HepG2 (cell line): Measurements from ENCODE around the gene UBAC2. TPM values are rescaled to one million over a fixed set of nuclear protein-coding genes. Genes with fewer than 3 reads are reported as not detected.

Experiments
- ATAC-seq: fragments of 200-7000 bp; cut with Tn5 transposase; 3 replicates; pipeline ENCODE4 v1.9.1; 2020; ENCODE audit warnings: mild to moderate bottlenecking, moderate library complexity
- BruUV-seq: library from RNA; stranded (reverse); fragments of 400-500 nt; replicated peaks from 2 replicates; lab custom pipeline; 2021; lab: Mats Ljungman, UMichigan
- CTCF ChIA-PET: fragments of 300-600 bp; formaldehyde crosslinking; extraction: SDS; loops from one replicate; lab custom pipeline; 2021; ENCODE audit warnings: low total read pairs, inconsistent platforms, low intra/inter-chr PET ratio; lab: Yijun Ruan, JAX
- POLR2A ChIA-PET: fragments of 350-600 bp; sonication (Branson Sonifier 250); formaldehyde crosslinking; loops from one replicate; lab custom pipeline; 2020; ENCODE audit warnings: antibody characterized with exemption, inconsistent platforms; lab: Yijun Ruan, JAX
- DNase-seq: peaks from one replicate; pipeline ENCODE4 v3.0.0-alpha.2; 2015; ENCODE audit warnings: low spot score
- FAIRE-seq: peaks from 3 replicates; lab custom pipeline; 2011; peaks lifted over from hg19 to GRCh38; lab: Jason Lieb, UNC
- H2AFZ ChIP-seq: one replicate; pipeline ENCODE4 v1.6.1; 2011; ENCODE audit warnings: low read length, inconsistent platforms
- H3K27ac ChIP-seq: fragments of 300-600 bp; 3 replicates; pipeline ENCODE4 v1.8.0; 2011; ENCODE audit warnings: mixed run types, mild to moderate bottlenecking, mixed read lengths, low read length, inconsistent platforms; ENCODE audit not compliant: insufficient read depth; ENCODE audit errors: extremely low read length
- H3K27me3 ChIP-seq, 2 experiments: fragments of 200-600 bp in 1 of 2; 2 replicates in 1 of 2; 3 replicates in 1 of 2; pipeline versions ENCODE4 v1.6.0 to v1.8.0; 2011; ENCODE audit warnings: low read length in 2 of 2, mild to moderate bottlenecking in 2 of 2, moderate library complexity in 2 of 2, inconsistent platforms in 1 of 2; ENCODE audit not compliant: insufficient read depth in 2 of 2, control insufficient read depth in 1 of 2
- H3K36me3 ChIP-seq, 2 experiments: fragments of 200-600 bp in 1 of 2; replicated peaks in 1 of 2; 2 replicates in 1 of 2; 3 replicates in 1 of 2; pipeline versions ENCODE4 v1.5.1 to v1.8.0; 2011; ENCODE audit warnings: low read length in 2 of 2, inconsistent platforms in 1 of 2; ENCODE audit not compliant: insufficient read depth in 2 of 2, control insufficient read depth in 1 of 2
- H3K4me1 ChIP-seq: 2 replicates; pipeline ENCODE4 v1.5.1; 2012; ENCODE audit warnings: low read length, inconsistent platforms; ENCODE audit not compliant: insufficient read depth
- H3K4me2 ChIP-seq: 2 replicates; pipeline ENCODE4 v1.6.0; 2011; ENCODE audit warnings: low read depth, low read length, inconsistent platforms
- H3K4me3 ChIP-seq, 3 experiments: fragments of 200-600 bp in 1 of 3; sonication (generic), shearing (Covaris generic) in 1 of 3; replicated peaks in 1 of 3; 2 replicates each; pipeline ENCODE4 v1.5.1; 2011 to 2016; ENCODE audit warnings: low read length in 3 of 3, inconsistent platforms in 2 of 3, low read depth in 2 of 3, mild to moderate bottlenecking in 2 of 3, control low read depth in 1 of 3, mixed read lengths in 1 of 3; ENCODE audit not compliant: insufficient read depth in 1 of 3
- H3K79me2 ChIP-seq: one replicate; pipeline ENCODE4 v1.6.1; 2011; ENCODE audit warnings: low read length, inconsistent platforms; ENCODE audit not compliant: insufficient read depth
- H3K9ac ChIP-seq: 2 replicates; pipeline ENCODE4 v1.6.0; 2011; ENCODE audit warnings: mild to moderate bottlenecking, low read depth, low read length, inconsistent platforms; ENCODE audit not compliant: insufficient read depth
- H3K9me3 ChIP-seq: 2 replicates; pipeline ENCODE4 v1.5.1; 2012; ENCODE audit warnings: mild to moderate bottlenecking, low read length
- H4K20me1 ChIP-seq: 2 replicates; pipeline ENCODE4 v1.6.0; 2011; ENCODE audit warnings: inconsistent platforms, mild to moderate bottlenecking, low read length, moderate library complexity; ENCODE audit not compliant: insufficient read depth
- BATF2 ChIP-seq: sonication (generic); formaldehyde crosslinking; IDR thresholded peaks from 2 replicates; pipeline ENCODE4 v1.8.0; 2022; ENCODE audit warnings: mild to moderate bottlenecking, missing genetic modification reagents, moderate library complexity
- KDM5A ChIP-seq: fragments of 200-600 bp; sonication (generic); IDR thresholded peaks from 2 replicates; pipeline ENCODE4 v1.7.0; 2018; ENCODE audit warnings: antibody characterized with exemption, mild to moderate bottlenecking, low read length, borderline replicate concordance
- PHB2 ChIP-seq: fragments of 450-650 bp; IDR thresholded peaks from 2 replicates; pipeline ENCODE4 v1.6.1; 2018; ENCODE audit not compliant: partially characterized antibody
- RFXAP ChIP-seq: sonication (generic); formaldehyde crosslinking; IDR thresholded peaks from 2 replicates; pipeline ENCODE4 v1.4.0; 2020; ENCODE audit warnings: missing genetic modification reagents, borderline replicate concordance
- RNF2 ChIP-seq: fragments of 450-650 bp; conservative IDR thresholded peaks from 2 replicates; pipeline ENCODE4 v1.6.1; 2016; ENCODE audit warnings: low read depth
- RXRB ChIP-seq: IDR thresholded peaks from 2 replicates; pipeline ENCODE4 v1.6.1; 2016; ENCODE audit warnings: borderline replicate concordance, missing genetic modification reagents, missing compliant biosample characterization
- THYN1 ChIP-seq: sonication (generic); formaldehyde crosslinking; IDR thresholded peaks from 2 replicates; pipeline ENCODE4 v1.8.1; 2023; ENCODE audit warnings: low read depth, mild to moderate bottlenecking, moderate library complexity, missing genetic modification reagents, borderline replicate concordance
- ZBED4 ChIP-seq: sonication (generic); formaldehyde crosslinking; IDR thresholded peaks from 2 replicates; pipeline ENCODE4 v1.4.0; 2020; ENCODE audit warnings: missing genetic modification reagents, borderline replicate concordance
- ZNF891 ChIP-seq: sonication (generic); formaldehyde crosslinking; IDR thresholded peaks from 2 replicates; pipeline ENCODE4 v1.5.0; 2020; ENCODE audit warnings: mild to moderate bottlenecking, missing genetic modification reagents
- WGBS: methylation state at CpG from one replicate; pipeline ENCODE4 v1.1.6; 2017; ENCODE audit warnings: low lambda C conversion rate; 5-methylcytosine and 5-hydroxymethylcytosine counted together
- in situ Hi-C: cut with HindIII; loops from 2 replicates; pipeline ENCODE4 v1.10.0; 2017; ENCODE audit warnings: low pct_unique_long_range_greater_than_20kb; ENCODE audit not compliant: extremely low pct_ligation_motif_present
- intact Hi-C: fragments of 100-400 bp; cut with micrococcal nuclease; formaldehyde crosslinking; loops from one replicate; pipeline ENCODE4 v1.10.0; 2022; ENCODE audit not compliant: unreplicated experiment
- polyA plus RNA-seq, 8 experiments: library from polyadenylated mRNA; depleted of rRNA in 3 of 8; stranded (reverse) in 7 of 8; unstranded in 1 of 8; fragments of >200 nt; fragmentation: Illumina TruSeq in 4 of 8; extraction: Trizol in 4 of 8; gene quantifications; 2 replicates each; pipeline versions ENCODE4 v1.2.1 to v1.2.3, GENCODE V29; 2011 to 2016; ENCODE audit warnings: low read depth in 4 of 8, missing spikeins in 1 of 8, mixed read lengths in 1 of 8; ENCODE audit not compliant: insufficient read depth in 1 of 8
- total RNA-seq, 5 experiments: library from RNA; depleted of rRNA; stranded (reverse); fragments of >200 nt; fragmentation: Illumina TruSeq; extraction: Trizol; gene quantifications; 2 replicates each; pipeline ENCODE4 v1.2.3, GENCODE V29; 2016; ENCODE audit warnings: low read depth in 1 of 5

UBAC2 gene
- total and polyA plus RNA-seq, 2 of the 13 experiments (the other 11 are each of a cell fraction or from before 2014, with no cell fraction given): 61.3 to 80.8 TPM

GRCh38 chr13:99221567-99222239 lies 21.0 kb downstream of the UBAC2 start (continued):
- no peak for TF ChIP-seq ZBED4 (CRISPR knock-in tag)
- TF ChIP-seq, all 625 proteins: peak for 0

GRCh38 chr13:99223587-99223986 lies 22.9 kb downstream of the UBAC2 start:
- 100% methylated on average over 1 of the region's 1 CpG for WGBS
- BruUV-seq: no TSS peak
- Histone ChIP-seq H2AFZ (no peak overlapping the region), H3K36me3 (peaks cover 0 to 15% of the 10 kb centered on the region in 2 experiments; a peak in 3 of 5 replicates), H3K9ac (no peak overlapping the region), H4K20me1 (peaks cover 5% of the 10 kb centered on the region), H3K27ac (no peak overlapping the region), H3K4me2 (no peak overlapping the region), H3K27me3 (no peaks in the 10 kb centered on the region), H3K4me3 (no peak overlapping the region), H3K79me2 (peaks cover 93% of the 10 kb centered on the region), H3K4me1 (peaks cover 9% of the 10 kb centered on the region), H3K9me3 (no peaks in the 10 kb centered on the region)
- TF ChIP-seq KDM5A: no peak
- no peak for TF ChIP-seq BATF2 (CRISPR knock-in tag)
- TF ChIP-seq RNF2: no peak
- TF ChIP-seq RFXAP (CRISPR knock-in tag): no peak
- no peak for TF ChIP-seq THYN1 (CRISPR knock-in tag)
- no peak for TF ChIP-seq PHB2
- TF ChIP-seq ZNF891: no peak
- no peak for TF ChIP-seq RXRB
- ChIA-PET CTCF (no interaction called here), POLR2A (no interaction called here)
- intact Hi-C loops (no loop called here), in situ Hi-C loops (no loop called here)
- no peak for FAIRE-seq
- DNase-seq: no peak
- ATAC-seq: no peak
